Fibroblast of skin of left quadriceps (primary cell): ENCODE results near the gene OR2H2.

Experiments used
- DNase-seq, 2 experiments: peaks; one replicate each; pipeline ENCODE4 v3.0.0-alpha.2; 2013; ENCODE audit warnings: low read depth in 2 of 2

OR2H2 gene

DNA sequence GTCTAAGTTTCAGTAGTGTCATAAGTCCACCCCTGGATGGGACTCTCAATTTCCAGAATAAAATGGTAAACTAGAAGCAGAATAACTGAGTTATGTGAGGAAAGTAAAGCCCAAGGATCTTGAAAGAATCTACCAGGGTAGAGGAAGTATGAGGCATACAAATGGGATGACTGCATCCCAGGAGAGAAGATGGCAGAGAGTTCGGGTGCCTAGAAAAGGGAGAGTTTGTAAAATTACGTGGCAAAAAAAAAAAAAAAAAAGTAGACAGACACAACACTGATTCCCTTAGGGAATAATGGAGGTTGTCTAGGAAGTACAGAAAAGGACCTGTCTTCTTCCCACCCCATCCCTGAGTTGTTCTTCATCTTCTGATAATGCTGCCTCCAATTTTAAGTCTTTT is 44.6 kb downstream of the OR2H2 start:
- no peak for DNase-seq

DNA sequence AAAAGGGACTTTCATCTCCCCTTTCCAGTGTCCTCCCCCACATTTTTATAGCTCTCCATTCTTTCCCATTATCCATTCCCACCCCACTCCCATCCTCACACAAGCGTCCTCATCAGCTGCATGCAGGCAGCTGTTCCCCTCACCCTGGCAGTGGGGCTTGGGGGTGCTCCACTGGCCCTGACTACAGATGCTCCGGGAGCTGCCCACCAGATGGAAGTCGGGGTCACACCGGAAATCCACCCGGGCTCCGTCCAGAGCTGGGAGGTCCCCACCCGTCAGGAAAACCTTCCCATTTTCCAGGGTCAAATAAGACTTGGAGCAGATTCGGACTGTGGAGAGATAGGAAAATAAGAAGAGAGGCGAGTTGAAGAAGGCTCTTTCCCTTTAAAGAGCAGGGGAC is 45.4 kb downstream of the OR2H2 start:
- DNase-seq: no peak

DNA sequence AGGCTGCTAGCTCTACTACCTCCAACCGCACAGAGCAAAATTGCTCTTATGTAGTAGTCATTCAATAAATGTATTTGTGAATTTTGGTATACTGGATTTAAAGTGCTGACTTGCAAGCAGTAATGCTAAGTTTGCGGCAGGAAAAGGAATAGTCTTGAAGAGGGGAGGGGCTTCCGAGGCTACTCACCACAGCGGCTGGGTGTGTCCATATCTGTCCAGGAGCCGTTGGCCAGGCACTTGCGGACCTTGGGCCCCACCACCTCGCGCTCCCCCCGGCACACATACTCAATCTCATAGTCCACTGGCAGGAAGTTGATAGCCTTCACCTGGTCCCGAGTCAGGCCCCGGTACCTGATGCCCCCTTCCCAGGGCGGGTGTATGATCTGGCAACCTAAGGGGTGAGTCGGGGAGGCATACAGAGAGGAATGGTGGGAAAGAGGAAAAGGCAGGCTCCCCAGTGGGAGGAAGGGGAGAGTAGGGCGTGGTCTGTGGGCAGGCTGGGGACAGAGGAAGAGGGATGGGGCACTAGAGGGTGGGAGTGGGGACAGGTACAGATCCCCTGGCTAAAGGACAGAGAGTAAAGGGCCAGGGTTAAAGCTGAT is 46.4 kb downstream of the OR2H2 start:
- no peak for DNase-seq

DNA sequence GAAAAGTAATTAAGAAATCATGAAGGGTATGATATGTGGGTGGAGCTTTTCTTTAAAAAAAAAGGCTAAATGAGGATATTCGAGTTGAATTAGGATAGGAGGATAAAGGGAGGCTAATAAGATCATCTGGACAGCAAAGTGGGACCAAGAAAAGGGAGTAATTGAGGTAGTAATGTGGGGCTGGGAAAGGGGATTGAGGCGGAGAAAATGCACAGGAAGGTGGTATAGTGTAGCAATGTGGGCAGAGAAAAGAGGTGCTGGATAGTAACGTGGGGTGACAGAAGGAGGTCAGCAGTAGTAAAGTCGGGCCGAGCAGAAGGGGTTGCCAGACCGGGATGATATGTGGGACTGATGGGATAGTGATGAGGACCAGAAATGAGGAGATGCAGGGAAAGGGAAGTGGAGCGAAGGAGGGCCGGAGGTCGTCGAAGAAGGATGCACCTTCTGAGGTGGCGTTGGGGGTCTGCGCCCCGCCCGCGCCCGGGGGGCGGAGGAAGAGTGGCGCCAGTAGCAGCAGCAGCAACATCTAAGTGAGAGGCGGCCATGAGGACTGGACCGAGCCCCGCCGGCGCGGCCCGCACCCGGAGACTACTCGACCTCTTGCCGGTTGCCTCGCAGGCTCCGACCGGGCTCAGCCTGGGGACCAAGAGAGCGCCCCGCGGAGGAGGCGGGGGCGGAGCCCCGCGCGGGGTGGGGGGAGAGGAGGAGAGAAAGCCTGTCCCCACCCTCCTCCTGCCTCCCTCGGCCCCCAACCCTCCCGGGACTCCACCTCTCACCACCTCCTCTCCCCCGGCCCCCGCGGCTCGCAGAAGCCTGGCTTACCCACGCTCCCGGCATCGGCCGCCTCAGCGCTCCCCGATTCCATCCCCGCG is 47.2 kb downstream of the OR2H2 start:
- DNase-seq: peak in 1 of 2 experiments; percentile 38

DNA sequence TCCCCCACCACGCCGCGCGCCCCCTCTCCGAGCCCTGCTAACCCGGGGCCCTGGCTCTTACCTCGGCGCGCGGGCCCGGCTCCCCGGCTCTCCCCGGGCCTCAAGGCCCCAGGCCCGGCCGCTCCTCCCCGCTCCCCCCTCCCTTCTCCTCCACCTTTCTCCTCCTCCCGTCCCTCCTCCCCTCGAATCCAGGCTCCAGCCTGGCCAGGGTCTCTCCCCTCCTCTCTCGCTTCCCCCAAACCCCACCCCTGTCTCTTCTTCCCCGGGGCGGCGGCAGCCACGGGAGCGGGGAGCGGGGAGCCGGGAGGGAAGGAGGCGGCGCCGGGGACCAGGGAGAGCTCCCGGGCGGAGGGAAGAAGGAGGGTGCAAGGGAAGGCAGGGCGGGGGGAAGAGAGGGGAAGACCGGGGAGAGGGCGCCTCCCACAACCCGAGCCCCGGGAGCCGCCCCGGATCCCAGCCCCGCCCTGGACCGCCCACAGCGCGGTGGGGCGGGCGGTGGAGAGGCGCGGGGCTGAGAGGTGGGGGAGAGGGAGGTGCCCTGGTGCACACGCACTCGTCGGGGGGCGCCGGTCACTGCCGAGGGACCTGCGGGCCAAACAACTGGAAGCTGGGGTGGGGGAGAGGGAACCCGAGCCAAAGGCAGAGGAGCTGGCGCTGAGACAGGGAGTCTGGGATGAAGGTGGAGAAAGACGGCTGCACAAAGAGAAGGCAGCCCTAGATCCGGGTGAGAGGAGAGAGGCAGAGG is 48.0 kb downstream of the OR2H2 start, which contains the start of gene GABBR1:
TSS of gene GABBR1 (minus strand) at position 395 of the 745 bp plus-strand sequence. CDS start 798 bp downstream, outside the sequence.
- DNase-seq: peak; percentile 85 to 87

DNA sequence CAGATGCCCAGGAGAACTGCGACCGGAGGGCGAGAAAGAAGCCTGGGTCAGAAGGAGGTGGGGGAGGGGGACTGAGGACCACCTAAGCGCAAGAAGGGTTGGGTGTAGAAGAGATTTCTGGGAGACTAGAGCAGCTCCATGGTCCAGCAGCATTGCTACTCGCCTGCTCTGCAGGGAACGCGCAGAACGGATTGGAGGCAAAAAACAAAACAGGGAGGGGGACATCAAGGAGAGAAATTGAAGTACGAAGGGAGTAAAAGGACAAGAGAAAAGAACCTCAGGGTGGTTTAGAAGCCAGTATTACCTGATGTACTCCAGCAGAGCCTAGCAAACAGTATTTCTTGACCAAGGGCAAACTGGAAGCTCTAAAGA is 48.6 kb downstream of the OR2H2 start:
- DNase-seq: no peak

DNA sequence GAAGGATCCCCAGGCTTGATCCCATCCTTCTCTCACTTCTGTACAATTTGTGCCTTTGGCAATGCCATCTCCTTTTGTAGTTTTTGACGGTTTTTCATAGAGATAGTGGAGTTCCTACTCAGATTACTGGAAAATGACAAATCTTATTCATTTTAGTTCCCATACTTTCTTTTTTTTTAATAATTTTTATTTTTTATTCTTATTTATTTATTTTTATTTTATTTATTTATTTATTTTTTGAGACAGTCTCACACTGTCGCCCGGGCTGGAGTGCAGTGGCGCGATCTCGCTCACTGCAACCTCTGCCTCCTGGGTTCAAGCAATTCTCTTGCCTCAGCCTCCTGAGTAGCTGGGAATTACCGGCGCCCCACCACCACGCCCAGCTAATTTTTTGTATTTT is 52.3 kb downstream of the OR2H2 start:
- no peak for DNase-seq
